HG02623 (cell line): ENCODE data around the gene IFNAR2.

Experiments used
- ATAC-seq: cut with Tn5 transposase; IDR thresholded peaks from one replicate; pipeline ENCODE4 v1.9.1; 2021; ENCODE audit warnings: moderate library complexity; ENCODE audit not compliant: unreplicated experiment

The IFNAR2 gene

GRCh38 chr21:33229784-33230544 is at the start of gene IFNAR2:
Gene IFNAR2, plus strand, starts transcription at chr21:33229938. Its CDS starts 11,985 bp downstream, at chr21:33241923.
- ATAC-seq = peak; percentile 67

DNA sequence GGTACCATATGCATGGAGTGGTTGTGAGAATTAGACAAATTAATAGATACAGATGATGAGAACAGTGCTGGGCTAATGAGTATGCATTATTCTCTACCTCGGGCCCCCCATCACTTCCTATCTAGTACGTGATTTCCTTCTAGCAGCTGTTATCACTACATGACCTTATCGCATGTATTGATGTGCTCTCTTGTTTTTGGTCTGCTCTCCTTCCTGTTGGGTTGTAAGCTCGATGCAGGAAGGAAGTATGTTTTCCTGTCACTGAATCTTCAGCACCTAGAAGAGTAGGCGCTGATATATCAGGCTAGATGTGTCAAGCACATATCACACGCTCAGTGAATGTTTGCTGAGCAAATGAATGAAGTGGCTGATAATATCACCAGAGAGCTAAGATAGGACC is 43.9 kb upstream of the IFNAR2 start:
- no peak for ATAC-seq

GRCh38 chr21:33187276-33187675 is 42.5 kb upstream of the IFNAR2 start:
- ATAC-seq = no peak

- ATAC-seq = no peak
These were observed 40.5 kb upstream of the IFNAR2 start for GRCh38 chr21:33189237-33189636.

DNA sequence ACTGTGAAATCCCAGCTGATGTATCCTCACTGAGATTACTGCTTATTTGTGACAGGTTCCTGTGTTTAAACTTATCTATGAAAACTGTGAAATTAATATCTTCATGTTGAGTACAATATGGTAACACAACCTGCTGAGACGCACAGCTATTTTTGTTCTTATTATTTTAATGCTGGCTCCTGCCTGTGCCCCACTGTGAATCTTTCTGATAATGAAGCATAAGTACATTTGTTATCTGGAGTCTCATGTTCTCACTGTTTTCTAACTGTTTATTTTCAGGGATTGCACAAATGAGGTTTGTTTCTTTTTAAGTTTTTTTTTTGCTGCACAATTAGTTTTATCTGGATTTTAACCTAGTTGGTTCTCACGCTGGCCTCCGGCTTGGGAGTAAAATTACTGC is 39.9 kb upstream of the IFNAR2 start:
- no peak for ATAC-seq

DNA sequence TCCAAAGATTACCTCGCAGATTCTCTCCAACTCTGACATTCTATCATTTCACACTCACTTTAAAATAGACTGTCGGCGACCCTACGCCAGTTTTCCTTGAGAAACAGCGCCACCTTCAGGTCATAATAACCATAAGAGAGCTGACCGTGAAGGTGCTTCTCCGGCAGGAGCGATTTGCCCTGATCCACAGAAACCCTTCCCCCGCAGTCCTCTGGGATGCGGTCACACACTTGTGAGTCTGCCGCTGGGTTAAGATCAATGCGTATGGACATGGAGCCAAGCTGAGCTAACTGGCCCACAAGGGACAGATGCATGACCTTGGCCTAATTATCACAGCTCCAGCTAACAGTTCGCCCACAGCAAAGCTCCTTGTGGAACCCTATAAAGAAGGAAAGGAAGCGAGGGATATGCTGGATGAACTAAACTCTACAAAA is 32.8 kb upstream of the IFNAR2 start:
- no peak for ATAC-seq

DNA sequence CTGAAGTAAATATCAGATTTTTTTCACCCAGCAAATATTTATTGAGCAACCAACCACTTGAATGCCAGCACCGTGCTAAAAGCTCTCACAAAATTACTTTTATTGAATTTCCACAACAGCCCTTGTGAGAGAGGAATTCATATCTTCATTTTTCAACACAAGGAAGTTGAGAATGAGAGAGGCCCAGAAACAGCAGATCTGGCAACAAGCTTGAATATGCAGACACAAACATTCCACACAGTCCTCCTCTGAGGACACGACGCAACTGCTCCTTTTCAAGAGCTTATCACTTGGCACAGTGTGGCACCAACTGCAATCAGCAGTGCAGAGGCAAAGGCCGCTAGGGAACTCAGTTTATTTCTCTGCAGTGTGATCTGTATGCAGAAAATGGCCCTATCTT is 32.2 kb upstream of the IFNAR2 start:
- no peak for ATAC-seq

DNA sequence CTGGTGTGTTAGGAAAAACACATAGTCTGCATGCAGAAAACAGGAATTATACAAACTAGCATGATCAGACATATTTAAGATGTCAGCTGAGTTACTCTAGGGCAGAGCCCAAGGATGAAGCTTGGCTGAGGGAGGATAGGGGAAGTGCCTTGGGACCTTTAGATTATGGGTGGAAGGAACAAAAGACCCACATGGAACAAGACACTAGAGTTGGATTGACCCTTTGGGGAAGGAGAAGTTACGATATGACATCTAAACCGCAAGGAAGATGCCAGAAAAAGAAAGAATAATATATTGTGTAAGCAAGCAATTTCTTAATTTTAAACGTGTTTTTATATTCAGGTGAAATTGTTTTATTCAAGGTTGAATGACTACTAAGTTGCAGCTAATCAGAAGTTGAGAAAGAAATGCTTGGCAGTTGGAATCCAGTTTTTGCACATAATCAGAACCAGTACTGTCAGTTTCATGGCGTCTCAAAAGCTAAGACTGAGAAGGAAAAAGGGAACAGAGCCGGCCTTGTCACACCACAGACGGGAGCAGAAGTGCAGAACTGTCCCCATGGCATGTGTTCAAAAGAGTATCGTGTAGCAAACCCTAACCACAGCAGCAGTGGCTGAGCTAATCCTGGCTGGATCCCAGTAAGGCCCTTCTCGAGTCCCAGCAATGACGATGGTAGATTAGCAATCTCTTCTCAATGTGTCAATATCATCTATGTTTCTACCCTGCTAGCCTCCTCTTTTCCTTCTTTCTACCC is 31.2 kb upstream of the IFNAR2 start:
- ATAC-seq = no peak

DNA sequence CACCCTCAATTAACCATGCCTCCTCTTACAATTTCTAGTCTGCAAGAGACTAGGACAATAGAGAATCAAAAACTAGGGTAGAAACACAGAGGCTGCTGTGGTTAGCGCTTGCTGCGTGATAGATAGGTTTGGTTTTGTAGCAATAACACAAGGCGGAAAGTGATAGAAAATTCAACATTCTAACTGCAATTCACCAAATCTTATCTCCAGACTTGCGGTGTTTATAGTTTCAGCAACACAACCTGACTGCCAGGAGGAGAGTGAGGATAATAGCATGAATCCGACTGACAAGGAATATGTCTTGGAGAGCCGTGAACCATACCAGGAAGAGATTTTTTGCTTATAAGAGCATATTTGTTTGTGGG is 30.7 kb upstream of the IFNAR2 start:
- ATAC-seq = no peak

GRCh38 chr21:33199516-33200217 is 30.1 kb upstream of the IFNAR2 start:
- peak; percentile 65 for ATAC-seq

DNA sequence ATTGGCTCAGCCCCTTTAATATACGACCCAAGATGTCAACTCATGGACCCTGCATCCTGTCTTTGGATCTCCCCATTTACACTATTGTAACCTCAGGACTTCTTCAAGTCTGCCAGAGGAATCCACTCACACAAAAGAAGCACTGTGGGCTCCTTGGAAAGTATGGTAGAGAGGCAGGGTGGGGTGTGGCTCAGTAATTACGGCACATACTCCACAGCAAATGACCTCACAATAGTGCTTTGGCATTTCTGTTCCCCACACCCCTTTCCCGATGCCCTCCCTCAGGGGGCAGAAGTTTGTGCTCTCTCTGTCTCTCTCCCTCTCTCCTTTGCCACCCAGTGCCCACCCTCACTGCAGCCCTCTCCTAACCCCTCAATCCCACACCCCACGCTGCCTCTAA is 27.8 kb upstream of the IFNAR2 start:
- ATAC-seq = no peak

- ATAC-seq = no peak
These were observed 27.0 kb upstream of the IFNAR2 start for GRCh38 chr21:33202464-33203363.

- no peak for ATAC-seq
These were observed 26.4 kb upstream of the IFNAR2 start for GRCh38 chr21:33203371-33203724.

GRCh38 chr21:33205476-33205875 is 24.3 kb upstream of the IFNAR2 start:
- no peak for ATAC-seq

- no peak for ATAC-seq
These were observed 22.9 kb upstream of the IFNAR2 start for GRCh38 chr21:33206771-33207281.

DNA sequence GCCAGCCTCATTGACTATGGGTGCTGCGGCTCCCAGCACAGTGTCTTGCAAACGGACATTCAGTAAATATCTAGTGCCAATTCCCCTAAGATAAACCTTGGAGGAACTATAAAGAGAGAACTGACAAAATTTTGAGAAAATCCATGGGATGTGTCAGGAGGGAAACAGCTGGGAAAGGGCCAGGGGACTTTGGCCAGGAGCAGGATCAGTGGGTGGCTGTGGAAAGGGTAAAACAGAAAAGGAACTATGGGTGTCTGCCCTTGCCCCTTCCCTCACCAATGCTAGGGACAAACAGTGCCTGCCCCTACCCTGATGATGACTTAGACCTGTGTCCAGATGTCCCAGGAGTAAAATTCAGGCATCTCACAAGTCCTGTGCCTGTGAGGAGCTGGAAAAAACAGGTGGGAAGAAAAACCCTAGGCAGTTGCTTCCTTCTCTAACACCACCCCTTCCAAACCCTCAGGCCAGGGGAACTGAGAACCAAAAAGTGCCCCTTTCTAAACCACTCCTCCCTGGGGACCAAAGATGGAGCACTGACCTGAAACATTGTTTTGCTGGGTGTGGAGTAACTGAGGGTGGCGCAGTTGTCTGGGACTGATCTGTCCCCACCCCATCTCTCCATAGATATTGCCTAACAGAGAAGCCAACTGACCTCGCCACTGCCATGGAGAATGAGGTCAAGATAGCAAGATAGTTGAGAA is 22.1 kb upstream of the IFNAR2 start:
- ATAC-seq = no peak

GRCh38 chr21:33208534-33208933 is 21.2 kb upstream of the IFNAR2 start:
- no peak for ATAC-seq

DNA sequence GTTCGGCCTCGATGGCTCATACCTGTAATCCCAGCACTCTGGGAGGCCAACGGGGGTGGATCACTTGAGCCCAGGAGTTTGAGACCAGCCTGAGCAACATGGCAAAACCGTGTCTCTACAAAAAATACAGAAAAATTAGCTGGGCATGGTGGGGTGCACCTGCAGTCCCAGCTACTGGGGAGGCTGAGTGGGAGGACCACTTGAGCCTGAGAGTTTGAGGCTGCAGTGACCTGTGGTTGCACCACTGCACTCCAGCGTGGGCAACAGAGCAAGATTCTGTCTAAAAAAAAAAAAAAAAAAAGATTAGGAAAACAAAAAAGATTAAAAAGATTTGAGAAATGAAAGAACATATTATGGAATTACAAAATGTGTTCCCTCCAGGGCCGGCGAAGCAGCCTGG is 18.4 kb upstream of the IFNAR2 start:
- ATAC-seq = no peak

GRCh38 chr21:33211732-33212131 is 18.0 kb upstream of the IFNAR2 start:
- ATAC-seq = no peak
